Measurements from ENCODE around the gene C19orf67.

DNA sequence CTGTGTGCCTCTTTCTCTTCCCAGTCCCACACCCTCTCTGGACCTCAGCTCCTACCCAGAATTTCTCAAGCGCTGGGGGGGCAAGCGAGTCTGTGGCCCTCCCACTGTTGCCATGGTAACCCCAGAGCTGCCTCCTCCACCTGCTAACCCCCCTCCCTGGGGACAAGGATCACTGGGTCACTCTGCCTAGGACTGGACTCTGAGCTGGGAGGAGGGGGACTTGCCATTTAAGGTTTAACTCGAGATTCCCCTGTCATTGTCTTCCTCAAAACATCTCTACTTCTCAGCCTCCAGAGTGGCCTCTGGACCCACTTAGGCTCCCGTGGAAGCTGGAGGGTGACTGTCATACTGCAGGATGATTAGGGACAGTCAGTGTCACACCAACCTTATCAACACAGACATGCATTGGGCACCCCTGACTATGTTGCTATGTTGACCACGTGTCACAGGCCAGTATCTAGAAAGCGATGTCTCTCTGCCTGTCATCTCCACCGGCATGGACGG is 25.9 kb downstream of the C19orf67 start:
- TF ChIP-seq POLR2AphosphoS5 (IDR thresholded peaks at IDR 0.05; ENCODE audit: low read depth, low read length), result no peak
- no peak for TF ChIP-seq TAF1 (IDR thresholded peaks at IDR 0.05; ENCODE audit: borderline replicate concordance, insufficient read depth, low read length)
